ENCODE measurements around the gene RNF166.

RNF166 gene

DNA sequence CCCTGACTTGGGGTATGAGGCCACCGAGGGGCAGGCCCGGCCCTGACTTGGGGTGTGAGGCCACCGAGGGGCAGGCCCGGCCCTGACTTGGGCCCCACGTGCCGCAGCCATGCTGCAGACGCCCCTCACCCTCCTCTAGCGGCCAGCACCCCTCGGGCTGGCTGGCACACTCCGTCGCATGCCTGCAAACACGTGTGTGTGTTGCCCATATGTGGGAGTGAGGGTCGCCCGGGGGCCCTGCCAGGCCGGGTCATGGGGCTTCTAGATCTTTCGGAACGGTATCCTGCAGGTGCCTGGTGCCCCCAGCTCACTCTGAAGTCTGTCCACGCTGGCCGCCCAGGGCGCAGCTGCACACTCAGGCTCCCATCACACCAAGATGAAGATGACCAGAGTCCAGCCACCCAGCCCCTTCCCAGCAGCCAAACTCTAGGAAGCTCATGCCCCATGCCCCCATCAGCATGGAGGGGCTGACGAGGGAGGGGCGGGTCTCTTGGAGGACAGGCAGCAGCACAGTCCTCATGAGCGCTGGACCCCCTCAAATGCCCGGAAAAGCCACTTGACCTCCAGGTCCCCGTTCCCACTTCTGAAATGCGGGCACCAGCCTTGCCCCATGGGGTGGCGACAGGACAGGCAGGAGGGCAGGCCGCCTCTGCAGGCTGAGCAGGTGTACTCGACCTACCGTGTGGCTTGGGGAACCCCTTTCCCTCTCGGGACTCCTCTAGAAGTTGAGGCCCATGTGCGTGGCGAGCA is 33.9 kb upstream of the RNF166 start:
- no peak for DNase-seq (ENCODE audit: low read depth, low spot score)
- H3K4me3 ChIP-seq (ENCODE audit: low read length) = no peak overlapping the region

DNA sequence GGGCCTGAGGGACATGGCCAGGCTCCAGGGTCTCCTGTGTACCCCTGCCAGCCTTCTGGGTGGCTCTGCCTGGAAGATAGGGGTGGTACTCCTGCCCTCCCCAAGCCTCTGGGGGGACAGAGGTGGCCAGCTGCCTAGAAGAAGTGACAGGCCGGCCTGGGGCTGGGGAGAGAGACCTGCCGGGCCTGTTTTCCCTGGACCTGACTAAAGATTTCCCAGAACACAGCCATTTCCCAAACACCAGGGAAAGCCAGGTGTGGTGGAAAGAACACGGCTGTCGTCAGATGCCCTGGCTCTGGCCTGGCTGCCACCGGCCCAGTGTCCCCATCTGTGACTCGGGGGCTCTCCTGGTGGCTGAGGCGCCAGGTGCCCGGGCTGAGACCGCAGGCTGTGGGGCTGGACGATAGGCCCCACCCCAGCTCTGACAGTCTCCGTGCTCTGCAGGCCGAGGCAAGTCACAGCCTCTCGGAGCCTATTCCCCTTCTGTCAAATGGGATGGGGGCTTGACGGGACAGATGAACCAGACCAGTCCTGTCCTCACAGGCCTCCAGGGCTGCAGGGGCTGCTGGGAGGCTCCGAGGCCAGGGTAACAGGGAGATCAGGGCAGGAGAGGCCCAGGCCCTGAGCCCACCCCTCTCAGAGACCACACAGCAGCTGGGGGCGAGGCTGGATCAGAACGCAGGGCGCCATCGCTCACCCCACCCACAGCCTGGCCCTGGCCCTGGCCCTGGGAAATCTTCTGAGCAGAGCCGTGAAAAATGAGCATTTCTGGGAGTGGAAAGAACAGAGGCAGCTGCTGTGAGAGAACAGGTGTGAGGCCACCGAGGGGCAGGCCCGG is 33.1 kb upstream of the RNF166 start:
- no peak overlapping the region for H3K4me3 ChIP-seq (ENCODE audit: low read length)
- no peak for DNase-seq (ENCODE audit: low read depth, low spot score)

DNA sequence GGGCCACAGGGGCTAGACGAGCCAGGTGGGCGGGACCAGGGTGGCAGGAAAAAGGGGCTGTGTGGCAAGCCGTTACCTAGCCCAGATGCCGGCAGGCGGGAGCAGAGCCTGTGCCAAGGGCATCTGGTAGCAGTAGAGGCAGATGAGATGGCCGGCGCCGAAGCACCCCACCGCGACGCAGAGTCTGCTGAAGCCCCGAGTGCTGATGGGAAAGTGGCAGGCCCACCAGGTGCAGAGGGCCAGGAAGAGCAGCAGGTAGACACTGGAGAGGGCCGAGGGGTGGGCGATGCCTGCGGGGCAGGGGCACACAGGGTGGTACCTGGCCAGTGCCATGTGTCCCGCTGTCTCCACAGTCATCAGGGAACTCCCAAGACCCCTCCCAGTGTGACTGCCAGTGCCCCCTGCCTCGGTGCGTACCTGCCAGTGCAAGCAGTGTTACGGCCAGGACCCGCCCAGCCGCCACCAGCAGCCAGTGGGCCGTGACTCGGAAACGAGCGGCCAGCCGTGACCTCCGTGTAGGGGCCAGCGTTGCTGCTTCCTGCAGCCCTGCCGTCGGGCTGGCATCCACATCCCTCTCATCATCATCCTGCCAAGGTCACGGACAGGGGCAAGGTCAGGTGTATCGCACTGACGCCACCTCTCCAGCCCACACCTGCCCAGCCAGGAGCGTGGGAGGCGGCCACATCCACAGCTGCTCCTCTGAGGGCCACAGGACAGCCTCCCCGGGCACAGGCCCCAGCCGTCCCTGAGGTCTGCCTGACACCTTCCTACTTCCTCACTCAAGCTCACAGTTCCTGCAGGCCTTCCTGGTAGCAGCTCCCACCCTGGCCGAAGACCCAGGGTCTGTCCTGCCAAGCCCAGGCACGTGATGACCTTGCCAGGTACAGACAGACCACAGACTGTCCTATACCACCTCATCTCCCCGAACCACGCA is 32.2 kb upstream of the RNF166 start:
- DNase-seq (ENCODE audit: low read depth, low spot score) = no peak
- no peak overlapping the region for H3K4me3 ChIP-seq (ENCODE audit: low read length)

DNA sequence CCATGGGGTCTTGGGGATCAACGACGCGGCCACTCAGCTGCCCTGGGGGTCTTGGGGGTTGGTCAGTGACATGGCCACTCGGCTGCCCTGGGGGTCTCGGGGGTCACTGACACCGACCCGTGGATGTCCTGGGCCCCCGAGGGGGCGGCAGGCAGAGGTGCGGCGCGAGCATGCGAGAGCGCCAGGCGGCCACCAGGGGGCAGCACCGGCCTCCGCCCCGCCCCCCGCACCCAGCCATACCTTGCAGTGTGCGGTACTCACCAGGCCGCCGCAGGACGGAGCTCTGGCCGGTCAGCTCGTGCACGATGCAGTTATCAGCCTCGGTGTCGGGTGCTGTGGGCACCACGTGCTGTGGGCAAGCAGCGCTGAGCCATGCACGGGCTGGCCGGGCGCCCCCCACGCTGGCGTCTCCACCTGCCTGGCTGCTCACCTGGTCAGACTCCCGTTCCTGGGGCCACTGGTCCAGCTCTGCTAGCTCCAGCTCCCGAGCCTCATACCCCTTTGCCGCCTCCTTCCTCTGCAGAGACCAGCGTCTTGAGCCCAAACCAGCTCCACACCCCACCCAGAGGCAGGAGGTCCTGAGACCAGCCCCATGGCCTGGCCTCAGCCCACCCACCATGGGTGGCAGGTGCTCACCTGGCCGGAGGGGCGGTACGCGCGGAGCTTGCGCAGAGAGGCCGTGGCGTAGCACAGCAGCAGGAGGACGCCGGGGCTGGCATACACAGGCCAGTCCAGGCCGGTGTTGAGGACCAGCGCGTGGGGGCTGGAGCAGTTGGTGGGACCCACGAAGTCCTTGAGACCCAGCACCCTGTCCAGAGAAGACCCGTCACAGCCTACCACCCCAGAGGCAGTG is 31.3 kb upstream of the RNF166 start:
- H3K4me3 ChIP-seq (ENCODE audit: low read length) = no peak overlapping the region
- peak; percentile 46 for DNase-seq (ENCODE audit: low read depth, low spot score)

- H3K4me3 ChIP-seq (ENCODE audit: low read length) = no peak overlapping the region
- no peak for DNase-seq (ENCODE audit: low read depth, low spot score)
These were observed 30.3 kb upstream of the RNF166 start for GRCh38 chr16:88736496-88736895.

- no peak for DNase-seq (ENCODE audit: low read depth, low spot score)
- H3K4me3 ChIP-seq (ENCODE audit: low read length) = no peak overlapping the region
These were observed 29.9 kb upstream of the RNF166 start for GRCh38 chr16:88736088-88736487.

- no peak for DNase-seq (ENCODE audit: low read depth, low spot score)
- H3K4me3 ChIP-seq (ENCODE audit: low read length) = no peak overlapping the region
These were observed 29.4 kb upstream of the RNF166 start for GRCh38 chr16:88735616-88736015.

DNA sequence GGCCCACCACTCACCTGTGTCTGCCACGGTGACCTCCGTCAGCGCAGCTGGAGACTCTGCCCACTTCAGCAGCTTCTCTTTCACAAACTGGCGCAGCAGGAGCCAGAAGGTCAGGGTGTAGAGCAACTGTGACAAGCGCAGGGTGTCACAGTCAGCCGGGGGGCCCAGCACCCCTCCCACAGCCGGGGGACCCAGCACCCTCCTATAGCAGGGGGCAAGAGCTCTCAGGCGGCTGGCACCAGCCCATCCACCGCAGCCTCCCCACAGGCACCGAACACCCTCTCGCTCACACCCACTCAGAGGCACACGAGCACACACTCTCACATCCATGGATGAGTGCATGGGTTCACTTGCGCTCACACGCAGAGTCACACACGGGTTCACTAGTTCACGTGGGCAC is 28.9 kb upstream of the RNF166 start:
- DNase-seq (ENCODE audit: low read depth, low spot score) = no peak
- H3K4me3 ChIP-seq (ENCODE audit: low read length) = no peak overlapping the region

DNA sequence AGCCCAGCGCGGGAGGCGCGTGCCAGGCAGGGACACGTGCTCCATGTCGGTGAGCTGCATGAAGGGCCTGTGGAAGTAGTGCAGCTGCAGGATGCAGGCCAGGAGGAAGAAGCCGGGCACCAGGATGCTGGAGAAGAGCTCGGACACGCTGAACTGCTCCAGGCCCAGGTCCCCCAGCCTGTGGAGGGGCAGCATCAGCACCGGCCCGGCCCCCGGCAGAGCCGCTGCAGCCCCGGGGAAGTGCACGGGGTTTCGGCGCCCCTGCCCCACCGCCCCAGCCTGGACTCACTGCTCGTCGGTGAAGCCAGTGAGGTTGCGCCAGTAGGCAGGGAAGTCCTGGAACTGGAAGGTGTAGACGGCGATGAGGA is 28.1 kb upstream of the RNF166 start:
- DNase-seq (ENCODE audit: low read depth, low spot score) = no peak
- no peak overlapping the region for H3K4me3 ChIP-seq (ENCODE audit: low read length)

- no peak for DNase-seq (ENCODE audit: low read depth, low spot score)
- no peak overlapping the region for H3K4me3 ChIP-seq (ENCODE audit: low read length)
These were observed 27.6 kb upstream of the RNF166 start for GRCh38 chr16:88733630-88734360.

DNA sequence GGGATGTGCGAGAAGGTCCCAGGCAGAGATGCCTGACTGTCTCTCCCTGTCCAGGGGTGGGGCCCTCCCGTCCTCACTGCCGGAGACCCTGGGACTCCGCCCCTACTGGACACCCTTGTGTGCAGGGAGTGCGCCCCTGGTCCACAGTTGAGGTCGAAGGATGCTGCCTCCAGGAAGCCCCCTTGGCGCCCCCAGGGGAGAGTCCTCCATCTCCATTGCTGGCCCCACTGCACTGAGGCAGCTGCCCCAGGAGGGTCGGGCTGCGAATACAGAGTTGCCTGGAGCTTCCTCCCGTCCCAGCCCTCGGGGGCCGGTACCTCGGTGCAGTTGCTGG is 26.7 kb upstream of the RNF166 start:
- no peak overlapping the region for H3K4me3 ChIP-seq (ENCODE audit: low read length)
- DNase-seq (ENCODE audit: low read depth, low spot score) = no peak

- DNase-seq (ENCODE audit: low read depth, low spot score) = no peak
- no peak overlapping the region for H3K4me3 ChIP-seq (ENCODE audit: low read length)
These were observed 26.2 kb upstream of the RNF166 start for GRCh38 chr16:88732172-88732960.

- no peak overlapping the region for H3K4me3 ChIP-seq (ENCODE audit: low read length)
- no peak for DNase-seq (ENCODE audit: low read depth, low spot score)
These were observed 25.5 kb upstream of the RNF166 start for GRCh38 chr16:88731699-88732098.

GRCh38 chr16:88730632-88731607 is 24.7 kb upstream of the RNF166 start:
- H3K4me3 ChIP-seq (ENCODE audit: low read length) = no peak overlapping the region
- DNase-seq (ENCODE audit: low read depth, low spot score) = no peak

- DNase-seq (ENCODE audit: low read depth, low spot score) = no peak
- H3K4me3 ChIP-seq (ENCODE audit: low read length) = no peak overlapping the region
These were observed 21.7 kb upstream of the RNF166 start for GRCh38 chr16:88727871-88728270.

GRCh38 chr16:88726981-88727380 is 20.8 kb upstream of the RNF166 start:
- no peak overlapping the region for H3K4me3 ChIP-seq (ENCODE audit: low read length)
- DNase-seq (ENCODE audit: low read depth, low spot score) = no peak

- H3K4me3 ChIP-seq (ENCODE audit: low read length) = no peak overlapping the region
- no peak for DNase-seq (ENCODE audit: low read depth, low spot score)
These were observed 20.2 kb upstream of the RNF166 start for GRCh38 chr16:88726408-88726749.

Measured in Jurkat, Clone E6-1 (cell line).